NCI-H1436 treated with DMSO at 0.1 percent for 48 hours (cell line): ENCODE measurements around the gene SOX30.
"Not testable (repeated sequence)": the region's sequence is repeated elsewhere in the genome, so short reads cannot be mapped to it uniquely, and the experiment has no call there.

Source experiments
- DNase-seq: peaks from one replicate; lab custom pipeline; 2025; lab: John Stamatoyannopoulos, UW

The SOX30 gene

DNA sequence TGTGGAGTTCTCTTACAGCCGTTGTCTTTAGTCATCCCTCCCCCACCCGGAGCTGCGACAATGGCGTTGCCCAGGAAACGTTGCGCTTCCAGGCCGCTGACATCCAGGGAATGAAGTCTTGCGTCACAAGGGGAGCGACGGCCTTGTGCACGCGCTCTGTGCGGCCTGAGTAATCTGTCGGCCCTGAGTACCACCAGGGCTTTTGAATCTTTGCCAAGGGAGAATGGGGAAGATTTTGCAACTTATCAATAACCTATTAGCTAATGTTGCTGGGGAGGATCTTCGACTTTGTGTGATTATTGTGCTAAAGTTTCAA, at the start of gene SOX30:
Gene SOX30 (minus strand): TSS at position 62 of the 316 bp plus-strand sequence. CDS start 360 bp downstream, outside the sequence.
- no peak for DNase-seq

GRCh38 chr5:157698674-157699073, 46.4 kb upstream of the SOX30 start:
- DNase-seq = not testable (repeated sequence)

- DNase-seq = not testable (repeated sequence)
Measured at GRCh38 chr5:157696154-157696553, 43.9 kb upstream of the SOX30 start.

DNA sequence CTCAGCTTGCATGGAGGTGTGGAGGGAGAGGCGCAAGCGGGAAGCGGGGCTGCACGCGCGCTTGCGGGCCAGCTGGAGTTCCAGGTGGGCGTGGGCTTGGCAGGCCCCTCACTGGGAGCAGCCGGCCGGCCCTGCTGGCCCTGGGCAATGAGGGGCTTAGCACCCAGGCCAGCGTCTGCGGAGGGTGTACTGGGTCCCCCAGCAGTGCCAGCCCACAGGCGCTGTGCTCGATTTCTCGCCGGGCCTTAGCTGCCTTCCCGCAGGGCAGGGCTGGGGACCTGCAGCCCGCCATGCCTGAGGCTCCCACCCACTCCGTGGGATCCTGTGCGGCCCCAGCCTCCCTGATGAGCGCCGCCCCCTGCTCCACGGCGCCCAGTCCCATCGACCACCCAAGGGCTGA, 41.6 kb upstream of the SOX30 start:
- not testable (repeated sequence) for DNase-seq

DNA sequence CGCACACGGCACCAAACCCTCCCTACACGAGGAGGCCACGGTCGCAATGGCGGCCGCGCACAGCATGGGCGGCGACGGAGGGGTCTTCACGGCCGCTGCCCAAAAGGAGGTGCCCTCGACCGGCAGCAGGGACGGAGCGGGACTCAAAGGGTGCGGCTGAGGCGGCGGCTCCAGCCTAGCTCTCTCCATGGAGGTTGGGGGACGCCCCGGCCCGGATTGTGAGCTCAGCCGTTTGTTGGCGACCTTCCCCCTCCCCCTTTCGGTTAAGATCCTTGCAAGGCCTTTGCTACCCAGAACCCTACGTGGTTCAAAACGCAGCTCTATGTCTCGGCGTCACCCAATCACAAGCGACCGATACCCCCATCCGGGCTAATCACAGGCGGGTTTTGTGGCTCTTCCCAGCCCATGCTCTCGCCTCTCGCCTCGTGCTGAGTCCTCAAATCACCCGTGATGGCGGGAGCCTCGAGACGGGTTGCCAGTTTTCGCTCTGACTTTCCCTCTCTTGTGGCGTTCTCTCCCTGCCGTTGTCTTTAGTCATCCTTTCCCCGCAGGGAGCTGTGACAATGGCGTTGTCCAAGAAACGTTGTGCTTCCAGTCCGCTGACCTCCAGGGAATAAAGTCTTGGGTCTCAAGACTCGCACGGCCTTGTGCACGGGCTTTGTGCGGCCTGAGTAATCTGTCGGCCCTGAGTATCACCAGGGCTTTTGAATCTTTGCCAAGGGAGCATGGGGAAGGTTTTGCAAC, 38.6 kb upstream of the SOX30 start:
- no peak for DNase-seq

- DNase-seq = no peak
Measured at GRCh38 chr5:157689942-157690689, 37.9 kb upstream of the SOX30 start.

DNA sequence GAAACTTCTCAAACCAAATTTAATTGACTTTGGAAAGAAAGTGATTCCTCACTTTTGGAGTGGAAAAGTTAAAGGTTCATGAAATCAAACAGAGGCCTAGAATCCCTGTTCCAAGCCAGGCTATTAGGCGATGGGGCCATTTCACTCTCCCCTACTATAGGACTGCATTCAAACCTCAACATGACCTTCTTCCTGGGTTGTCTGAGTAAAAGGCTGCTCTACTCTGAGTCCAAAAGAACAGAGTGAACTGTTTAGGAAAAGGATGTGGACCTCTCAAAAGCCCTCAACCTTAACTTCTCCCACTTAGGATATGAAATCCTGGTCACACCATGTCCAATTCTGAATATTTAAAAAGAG, 34.9 kb upstream of the SOX30 start:
- DNase-seq = no peak

- DNase-seq = not testable (repeated sequence)
Measured at GRCh38 chr5:157686276-157687197, 34.3 kb upstream of the SOX30 start.

GRCh38 chr5:157682257-157682656, 30.0 kb upstream of the SOX30 start:
- no peak for DNase-seq

- DNase-seq = no peak
Measured at GRCh38 chr5:157681048-157681447, 28.8 kb upstream of the SOX30 start.

DNA sequence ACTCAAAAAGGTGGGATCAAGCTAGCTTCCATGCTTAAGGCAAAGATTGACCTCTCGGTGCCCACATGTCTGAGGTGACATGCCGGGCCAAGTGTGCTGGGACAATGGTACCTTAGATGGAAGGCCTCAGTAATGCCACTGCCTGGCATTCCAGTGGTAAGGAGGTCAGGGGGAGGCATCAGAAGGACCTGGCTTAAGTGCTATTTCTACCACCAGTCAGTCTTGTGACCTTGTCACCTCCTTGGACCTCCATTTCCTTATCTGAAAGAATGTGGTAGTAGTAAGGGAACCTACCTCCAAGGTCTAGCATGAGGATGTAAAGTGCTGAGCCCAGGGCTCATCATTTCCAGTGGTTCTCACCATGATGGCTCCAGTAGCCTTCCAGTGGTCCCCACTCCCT, 28.0 kb upstream of the SOX30 start:
- no peak for DNase-seq

- no peak for DNase-seq
Measured at GRCh38 chr5:157679801-157680200, 27.6 kb upstream of the SOX30 start.

GRCh38 chr5:157677931-157678330, 25.7 kb upstream of the SOX30 start:
- DNase-seq = no peak

DNA sequence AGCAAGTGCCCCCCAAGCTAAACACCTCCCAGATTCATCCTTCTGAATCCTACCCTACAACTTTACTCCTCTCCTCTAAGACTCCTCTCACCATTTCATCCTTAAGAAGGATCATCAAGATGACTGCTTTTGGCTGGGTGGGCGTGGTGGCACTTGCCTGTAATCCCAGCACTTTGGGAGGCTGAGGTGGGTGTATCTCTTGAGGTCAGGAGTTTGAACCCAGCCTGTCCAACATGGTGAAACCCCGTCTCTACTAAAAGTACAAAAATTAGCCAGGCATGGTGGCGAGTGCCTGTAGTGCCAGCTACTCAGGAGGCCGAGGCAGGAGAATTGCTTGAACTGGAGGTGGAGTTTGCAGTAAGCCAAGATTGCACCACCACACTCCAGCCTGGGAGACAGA, 22.1 kb upstream of the SOX30 start:
- DNase-seq = not testable (repeated sequence)

DNA sequence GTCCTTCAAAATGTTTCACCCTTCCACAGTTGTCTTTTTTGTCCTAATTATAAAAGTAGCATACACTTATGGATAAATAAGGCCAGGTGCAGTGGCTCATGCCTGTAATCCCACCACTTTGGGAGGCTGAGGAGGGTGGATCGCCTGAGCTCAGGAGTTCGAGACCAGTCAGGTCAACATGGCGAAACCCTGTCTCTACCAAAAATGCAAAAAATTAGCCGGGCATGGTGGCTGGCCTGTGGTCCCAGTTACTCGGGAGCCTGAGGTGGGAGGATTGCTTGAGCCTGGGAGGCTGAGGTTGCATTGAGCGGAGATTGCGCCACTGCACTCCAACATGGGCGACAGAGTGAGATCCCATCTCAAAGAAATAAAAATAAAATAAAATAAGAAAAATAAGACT, 20.7 kb upstream of the SOX30 start:
- DNase-seq = no peak

- no peak for DNase-seq
Measured at GRCh38 chr5:157671592-157672330, 19.5 kb upstream of the SOX30 start.

- DNase-seq = no peak
Measured at GRCh38 chr5:157670662-157671591, 18.7 kb upstream of the SOX30 start, which contains the start of gene C5orf52. Gene C5orf52, plus strand, starts transcription at chr5:157671533. Its CDS starts 82 bp downstream, at chr5:157671615.

DNA sequence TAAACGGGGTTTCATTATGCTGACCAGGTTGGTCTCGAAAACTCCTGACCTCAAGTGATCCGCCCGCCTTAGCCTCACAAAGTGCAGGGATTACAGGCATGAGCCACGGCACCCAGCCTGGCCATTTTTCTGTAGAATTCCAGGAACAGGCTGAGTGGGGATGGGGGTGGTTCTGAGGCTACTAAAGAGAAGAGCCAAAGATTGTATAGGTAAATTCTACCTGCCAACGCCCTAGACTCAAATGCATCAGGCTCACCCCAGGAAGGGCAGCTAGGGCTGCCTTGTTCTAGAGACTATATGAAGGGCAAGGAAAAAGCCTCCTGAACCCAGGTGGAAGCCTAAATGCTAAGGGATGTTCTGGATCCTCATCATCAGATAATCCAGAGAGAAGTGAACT, 17.5 kb upstream of the SOX30 start:
- DNase-seq = no peak

GRCh38 chr5:157668356-157668755, 16.1 kb upstream of the SOX30 start:
- no peak for DNase-seq

- DNase-seq = no peak
Measured at GRCh38 chr5:157665467-157666070, 13.3 kb upstream of the SOX30 start.
